NCI-H2196 treated with DMSO at 0.1 percent for 48 hours (cell line): Measurements from ENCODE around the gene POLA2.
"Not testable (repeated sequence)": the region's sequence is repeated elsewhere in the genome, so short reads cannot be mapped to it uniquely, and the experiment has no call there.

Experiments
- DNase-seq: peaks from one replicate; lab custom pipeline; 2025; ENCODE audit not compliant: unreplicated experiment; lab: John Stamatoyannopoulos, UW

The POLA2 gene

GRCh38 chr11:65329944-65330403, 68.2 kb downstream of the POLA2 start:
- peak; percentile 57 for DNase-seq

GRCh38 chr11:65330544-65330943, 68.8 kb downstream of the POLA2 start:
- no peak for DNase-seq

- not testable (repeated sequence) for DNase-seq
Measured at GRCh38 chr11:65332591-65332990, 70.8 kb downstream of the POLA2 start.

- no peak for DNase-seq
Measured at GRCh38 chr11:65334696-65335295, 73.0 kb downstream of the POLA2 start.

- no peak for DNase-seq
Measured at GRCh38 chr11:65338676-65339075, 76.9 kb downstream of the POLA2 start.

- DNase-seq = no peak
Measured at GRCh38 chr11:65340226-65340625, 78.5 kb downstream of the POLA2 start.

GRCh38 chr11:65341856-65342255, 80.1 kb downstream of the POLA2 start:
- DNase-seq = no peak
